Mucosa of rectum (tissue), 2 donors: ENCODE data around the gene MAGI2.

Source experiments
- H3K27ac ChIP-seq, 2 donors: one replicate each; pipeline ENCODE4 v1.7.0; 2013; ENCODE audit warnings: inconsistent platforms in 2 of 2, low read depth in 2 of 2, low read length in 2 of 2
- H3K27me3 ChIP-seq, 2 donors: one replicate each; pipeline ENCODE4 v1.7.0; 2013; ENCODE audit warnings: low read length in 2 of 2; ENCODE audit not compliant: control insufficient read depth in 2 of 2, insufficient read depth in 2 of 2
- H3K36me3 ChIP-seq, 2 donors: one replicate each; pipeline ENCODE4 v1.7.0; 2013; ENCODE audit warnings: low read length in 2 of 2; ENCODE audit not compliant: control insufficient read depth in 2 of 2, insufficient read depth in 2 of 2
- H3K4me1 ChIP-seq, 2 donors: one replicate each; pipeline ENCODE4 v1.7.0; 2013; ENCODE audit warnings: low read length in 2 of 2, mild to moderate bottlenecking in 1 of 2; ENCODE audit not compliant: control insufficient read depth in 2 of 2, insufficient read depth in 2 of 2
- H3K4me3 ChIP-seq, 2 donors: one replicate each; pipeline ENCODE4 v1.7.0; 2013; ENCODE audit warnings: low read length in 2 of 2
- H3K9ac ChIP-seq, 2 donors: one replicate each; pipeline ENCODE4 v1.7.0; 2013; ENCODE audit warnings: low read length in 2 of 2, low read depth in 1 of 2, mild to moderate bottlenecking in 1 of 2
- H3K9me3 ChIP-seq, 2 donors: one replicate each; pipeline ENCODE4 v1.7.0; 2013; ENCODE audit warnings: low read length in 2 of 2; ENCODE audit not compliant: control insufficient read depth in 2 of 2
- donor health status: healthy.
- donor health status: Normal muscosa, but diverticular disease.

The MAGI2 gene

GRCh38 chr7:78649976-78650375 is 803.5 kb downstream of the MAGI2 start:
- H3K4me3 ChIP-seq: no peak overlapping the region
- no peaks in the 10 kb centered on the region for H3K9me3 ChIP-seq
- H3K27me3 ChIP-seq: no peaks in the 10 kb centered on the region
- H3K9ac ChIP-seq: no peak overlapping the region
- no peaks in the 10 kb centered on the region for H3K36me3 ChIP-seq
- no peak overlapping the region for H3K27ac ChIP-seq
- no peaks in the 10 kb centered on the region for H3K4me1 ChIP-seq

- H3K27me3 ChIP-seq: no peaks in the 10 kb centered on the region
Measured at GRCh38 chr7:78649236-78649635, 804.2 kb downstream of the MAGI2 start.

GRCh38 chr7:78642751-78643150 is 810.7 kb downstream of the MAGI2 start:
- Histone ChIP-seq H3K9ac (no peak overlapping the region), H3K4me1 (no peaks in the 10 kb centered on the region), H3K4me3 (no peak overlapping the region), H3K9me3 (no peaks in the 10 kb centered on the region), H3K27me3 (no peaks in the 10 kb centered on the region), H3K27ac (no peak overlapping the region), H3K36me3 (no peaks in the 10 kb centered on the region)

More at GRCh38 chr7:78649236-78649635, 804.2 kb downstream of the MAGI2 start:
- Histone ChIP-seq H3K9me3 (no peaks in the 10 kb centered on the region), H3K4me3 (no peak overlapping the region), H3K27ac (no peak overlapping the region), H3K9ac (no peak overlapping the region), H3K4me1 (no peaks in the 10 kb centered on the region), H3K36me3 (no peaks in the 10 kb centered on the region)

- H3K4me3 ChIP-seq: no peak overlapping the region
- no peaks in the 10 kb centered on the region for H3K4me1 ChIP-seq
- no peaks in the 10 kb centered on the region for H3K36me3 ChIP-seq
- no peak overlapping the region for H3K9ac ChIP-seq
- no peak overlapping the region for H3K27ac ChIP-seq
- H3K9me3 ChIP-seq: no peaks in the 10 kb centered on the region
- H3K27me3 ChIP-seq: no peaks in the 10 kb centered on the region
Measured at GRCh38 chr7:78638364-78638763, 815.1 kb downstream of the MAGI2 start.

GRCh38 chr7:78636727-78637126 is 816.7 kb downstream of the MAGI2 start:
- H3K27me3 ChIP-seq: no peaks in the 10 kb centered on the region
- no peak overlapping the region for H3K4me3 ChIP-seq
- H3K9ac ChIP-seq: no peak overlapping the region
- no peak overlapping the region for H3K27ac ChIP-seq
- H3K4me1 ChIP-seq: no peaks in the 10 kb centered on the region
- no peaks in the 10 kb centered on the region for H3K9me3 ChIP-seq
- no peaks in the 10 kb centered on the region for H3K36me3 ChIP-seq

GRCh38 chr7:78635026-78635793 is 818.3 kb downstream of the MAGI2 start:
- Histone ChIP-seq H3K36me3 (no peaks in the 10 kb centered on the region), H3K9me3 (no peaks in the 10 kb centered on the region), H3K4me1 (no peaks in the 10 kb centered on the region), H3K4me3 (no peak overlapping the region), H3K27me3 (no peaks in the 10 kb centered on the region), H3K9ac (no peak overlapping the region), H3K27ac (no peak overlapping the region)

- H3K4me3 ChIP-seq: no peak overlapping the region
- H3K27ac ChIP-seq: no peak overlapping the region
- no peaks in the 10 kb centered on the region for H3K36me3 ChIP-seq
- H3K9ac ChIP-seq: no peak overlapping the region
- no peaks in the 10 kb centered on the region for H3K9me3 ChIP-seq
- no peaks in the 10 kb centered on the region for H3K4me1 ChIP-seq
- no peaks in the 10 kb centered on the region for H3K27me3 ChIP-seq
Measured at GRCh38 chr7:78634093-78634492, 819.4 kb downstream of the MAGI2 start.

GRCh38 chr7:78620920-78621319 is 832.5 kb downstream of the MAGI2 start:
- no peaks in the 10 kb centered on the region for H3K4me1 ChIP-seq
- H3K27ac ChIP-seq: no peak overlapping the region
- no peak overlapping the region for H3K4me3 ChIP-seq
- no peaks in the 10 kb centered on the region for H3K36me3 ChIP-seq
- H3K9ac ChIP-seq: no peak overlapping the region
- no peaks in the 10 kb centered on the region for H3K9me3 ChIP-seq
- H3K27me3 ChIP-seq: no peaks in the 10 kb centered on the region

GRCh38 chr7:78616539-78616938 is 836.9 kb downstream of the MAGI2 start:
- no peak overlapping the region for H3K27ac ChIP-seq
- H3K9me3 ChIP-seq: no peaks in the 10 kb centered on the region
- no peaks in the 10 kb centered on the region for H3K4me1 ChIP-seq
- no peaks in the 10 kb centered on the region for H3K36me3 ChIP-seq
- no peak overlapping the region for H3K9ac ChIP-seq
- no peaks in the 10 kb centered on the region for H3K27me3 ChIP-seq
- H3K4me3 ChIP-seq: no peak overlapping the region

- Histone ChIP-seq H3K4me3 (no peak overlapping the region), H3K9ac (no peak overlapping the region), H3K9me3 (no peaks in the 10 kb centered on the region), H3K27ac (no peak overlapping the region), H3K27me3 (no peaks in the 10 kb centered on the region), H3K4me1 (no peaks in the 10 kb centered on the region), H3K36me3 (no peaks in the 10 kb centered on the region)
Measured at GRCh38 chr7:78609281-78609680, 844.2 kb downstream of the MAGI2 start.
